SW480 (cell line): ENCODE measurements around the gene AURKAIP1.

Source experiments
- DNase-seq: peaks from one replicate; pipeline ENCODE4 v3.0.0-alpha.2; 2016; ENCODE audit warnings: low spot score

AURKAIP1 gene

DNA sequence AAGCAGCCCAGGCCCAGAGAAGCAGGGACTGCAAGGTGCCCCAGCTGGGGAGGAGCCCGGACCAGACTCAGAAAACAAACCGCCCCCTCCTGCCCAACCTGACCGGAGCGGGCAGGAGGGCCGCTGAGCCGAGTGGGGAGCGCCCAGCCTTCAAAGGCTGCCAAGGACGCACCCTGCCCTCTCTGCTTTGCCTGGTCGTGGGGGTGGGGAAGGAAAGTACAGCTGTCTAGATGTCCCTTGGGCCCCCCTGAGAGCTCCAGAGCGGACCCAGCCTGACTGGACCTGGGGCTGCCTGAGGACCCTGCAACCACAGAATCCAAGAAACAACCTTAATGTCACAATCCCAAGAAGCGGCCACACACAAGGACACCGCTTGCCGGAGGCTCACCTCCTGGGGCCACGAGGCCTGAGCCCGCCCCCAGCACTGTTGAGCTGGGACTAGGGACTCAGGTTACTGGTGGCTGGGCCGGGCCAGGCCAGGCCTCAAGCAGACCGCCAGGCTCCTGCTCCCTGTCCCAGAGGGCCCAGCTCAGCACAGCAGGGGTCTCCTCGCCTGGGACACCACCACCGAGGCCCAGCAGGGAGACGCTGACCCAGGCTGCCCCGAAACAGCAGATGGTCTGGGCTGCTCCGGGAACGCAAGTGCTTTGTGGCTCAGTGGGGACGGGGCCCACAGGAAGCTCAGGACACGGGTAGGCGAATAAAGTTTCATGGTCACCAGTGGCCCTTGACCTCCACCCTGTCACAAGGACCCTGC is 27.2 kb downstream of the AURKAIP1 start:
- peak; percentile 66 for DNase-seq

- no peak for DNase-seq
Measured at GRCh38 chr1:1347026-1347595, 27.9 kb downstream of the AURKAIP1 start.

DNA sequence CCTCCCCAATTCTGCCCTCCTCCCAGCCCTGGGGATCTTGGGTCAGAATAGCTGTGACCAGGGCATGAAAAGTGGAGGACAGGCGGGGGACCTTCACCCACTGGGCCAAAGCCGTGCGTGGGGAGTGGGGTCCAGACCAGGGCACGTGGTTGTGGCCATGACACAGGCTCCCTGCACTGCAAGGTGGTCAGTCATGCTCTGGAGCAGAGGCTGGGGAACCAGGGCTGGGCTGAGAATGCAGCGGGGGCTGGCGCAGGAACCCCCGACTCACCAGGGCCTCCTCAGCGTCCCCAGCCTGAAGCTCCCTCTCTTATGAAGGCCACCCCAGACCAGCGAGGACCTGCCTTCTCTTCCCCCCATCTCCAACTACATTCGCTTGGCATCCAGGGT is 28.5 kb downstream of the AURKAIP1 start:
- DNase-seq, result no peak

DNA sequence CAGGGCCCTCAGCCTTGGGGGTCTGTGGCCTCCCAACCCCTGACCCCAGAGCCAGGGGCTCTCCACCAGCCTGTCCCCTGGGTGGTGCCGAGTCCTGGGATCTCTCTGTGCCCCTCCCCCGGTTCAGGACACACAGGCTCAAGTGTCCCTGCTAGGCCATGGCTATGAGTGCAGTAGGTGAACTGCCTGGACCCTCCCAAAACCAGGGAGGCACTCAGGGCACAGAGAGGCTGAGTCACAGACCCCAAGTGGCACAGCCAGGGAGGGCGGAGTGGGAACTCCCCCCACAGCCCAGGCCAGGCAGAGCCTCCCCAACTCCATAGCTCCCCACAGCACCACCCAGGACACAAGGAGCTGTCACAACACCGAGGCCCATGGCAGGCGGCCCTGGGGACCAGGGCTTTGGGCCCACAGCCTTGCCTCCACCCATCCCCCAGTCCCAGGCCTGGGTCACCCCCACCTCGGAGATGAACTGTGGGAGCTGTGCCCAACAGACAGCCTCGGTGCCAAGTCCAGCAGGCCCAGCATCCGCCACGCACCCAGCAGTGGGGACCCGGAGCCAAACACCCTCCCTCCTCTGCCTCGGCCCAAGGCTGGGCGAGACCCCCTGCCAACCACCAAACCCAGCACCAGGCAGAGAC is 29.0 kb downstream of the AURKAIP1 start:
- no peak for DNase-seq

- DNase-seq, result no peak
Measured at GRCh38 chr1:1345384-1345783, 29.6 kb downstream of the AURKAIP1 start.

- DNase-seq, result peak; percentile 86
Measured at GRCh38 chr1:1344655-1345361, 30.2 kb downstream of the AURKAIP1 start.

GRCh38 chr1:1343811-1344421 is 31.1 kb downstream of the AURKAIP1 start:
- no peak for DNase-seq

DNA sequence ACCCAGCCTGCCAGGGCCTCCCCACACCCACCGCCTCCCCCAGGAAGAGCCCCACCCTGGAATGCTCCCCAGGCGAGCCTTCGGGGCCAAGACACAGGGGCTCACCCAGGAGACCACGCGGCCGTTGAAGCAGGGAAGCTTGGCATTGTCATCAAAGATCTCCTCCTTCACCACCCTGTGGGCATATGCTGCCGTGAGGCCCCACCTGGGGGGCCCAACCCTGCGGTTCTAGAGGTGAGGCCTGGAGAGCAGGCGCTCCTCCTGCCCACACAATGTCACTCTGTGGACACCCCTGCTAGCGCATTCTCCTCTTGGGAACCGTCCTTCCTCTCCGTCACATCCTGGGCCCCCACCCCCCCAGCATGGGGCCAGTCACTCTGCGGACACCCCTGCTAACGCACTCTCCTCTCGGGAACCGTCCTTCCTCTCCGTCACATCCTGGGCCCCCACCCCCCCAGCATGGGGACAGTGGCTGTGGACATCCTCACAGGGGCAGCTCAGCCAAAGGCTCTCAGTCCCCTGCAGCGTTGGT is 32.4 kb downstream of the AURKAIP1 start:
- no peak for DNase-seq

DNA sequence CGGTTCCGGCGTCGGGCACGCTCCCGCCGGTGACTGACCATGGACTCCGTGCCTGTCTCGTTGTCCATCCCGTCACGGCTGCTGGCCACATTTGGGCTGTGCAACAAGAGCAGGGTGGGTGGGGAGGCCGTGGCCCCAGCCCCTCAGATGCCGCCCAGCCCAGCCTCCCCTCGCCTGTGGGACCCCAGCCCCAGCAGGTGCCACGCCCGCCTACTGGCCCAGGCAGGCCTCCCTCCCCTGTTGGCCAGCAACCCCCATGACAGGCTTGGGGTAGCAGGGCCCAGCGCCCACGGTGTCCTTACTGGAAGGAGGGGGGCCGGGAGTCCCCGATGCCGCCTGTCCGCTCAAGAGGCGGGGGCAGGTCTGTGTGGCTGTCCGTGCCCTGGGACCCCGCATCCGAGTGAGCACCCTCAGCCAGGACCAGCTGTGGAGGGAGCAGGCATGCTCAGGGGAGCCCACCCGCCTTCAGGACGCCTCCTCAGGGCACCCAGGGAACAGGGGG is 32.9 kb downstream of the AURKAIP1 start:
- no peak for DNase-seq

- no peak for DNase-seq
Measured at GRCh38 chr1:1341549-1342021, 33.4 kb downstream of the AURKAIP1 start.

GRCh38 chr1:1340791-1341548 is 34.0 kb downstream of the AURKAIP1 start:
- no peak for DNase-seq

- DNase-seq, result no peak
Measured at GRCh38 chr1:1340185-1340584, 34.8 kb downstream of the AURKAIP1 start.

DNA sequence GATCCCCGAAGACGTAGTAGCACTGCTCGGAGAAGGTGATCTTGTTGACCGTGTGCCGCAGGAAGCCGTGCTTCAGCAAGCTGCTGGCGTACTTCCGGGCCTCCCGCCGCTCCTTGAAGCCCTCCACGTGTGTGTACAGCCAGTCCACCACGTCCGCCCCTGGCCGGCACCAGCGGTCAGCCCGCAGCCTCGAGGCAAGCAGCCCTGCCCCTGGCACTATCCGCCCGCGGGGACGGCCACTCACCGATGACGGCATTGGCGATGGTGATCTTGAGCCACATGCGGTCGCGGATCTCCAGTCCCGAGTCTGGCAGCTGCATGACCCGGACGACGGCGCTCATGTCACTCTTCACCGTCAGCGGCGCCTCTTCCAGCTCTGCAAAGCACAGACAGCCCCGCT is 36.7 kb downstream of the AURKAIP1 start:
- no peak for DNase-seq

GRCh38 chr1:1337793-1338147 is 37.2 kb downstream of the AURKAIP1 start:
- no peak for DNase-seq

GRCh38 chr1:1336931-1337792 is 37.8 kb downstream of the AURKAIP1 start:
- DNase-seq, result no peak

- DNase-seq, result no peak
Measured at GRCh38 chr1:1336446-1336845, 38.6 kb downstream of the AURKAIP1 start.

DNA sequence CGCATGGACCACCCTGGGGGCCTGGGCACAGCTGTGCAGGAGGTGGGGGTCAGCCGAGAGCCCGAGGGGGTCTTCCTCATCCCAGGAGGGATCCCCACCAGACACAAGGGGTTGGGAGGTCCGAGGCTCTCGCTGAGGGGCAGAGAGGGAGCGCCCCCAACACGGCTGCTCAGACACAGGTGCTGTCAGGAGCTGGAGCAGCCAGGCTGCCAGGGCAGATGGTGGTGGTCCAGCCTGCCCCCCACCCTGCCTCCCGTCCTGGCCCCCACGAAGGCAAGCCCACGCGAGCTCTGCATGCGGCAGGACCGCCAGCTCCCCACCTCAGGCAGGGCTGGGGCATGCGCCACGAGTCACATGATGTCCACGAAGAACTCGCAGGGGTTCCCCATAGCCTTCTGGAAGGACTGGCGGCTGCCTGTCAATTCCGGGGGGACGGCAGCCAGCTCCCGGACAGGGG is 39.2 kb downstream of the AURKAIP1 start:
- DNase-seq, result no peak

DNA sequence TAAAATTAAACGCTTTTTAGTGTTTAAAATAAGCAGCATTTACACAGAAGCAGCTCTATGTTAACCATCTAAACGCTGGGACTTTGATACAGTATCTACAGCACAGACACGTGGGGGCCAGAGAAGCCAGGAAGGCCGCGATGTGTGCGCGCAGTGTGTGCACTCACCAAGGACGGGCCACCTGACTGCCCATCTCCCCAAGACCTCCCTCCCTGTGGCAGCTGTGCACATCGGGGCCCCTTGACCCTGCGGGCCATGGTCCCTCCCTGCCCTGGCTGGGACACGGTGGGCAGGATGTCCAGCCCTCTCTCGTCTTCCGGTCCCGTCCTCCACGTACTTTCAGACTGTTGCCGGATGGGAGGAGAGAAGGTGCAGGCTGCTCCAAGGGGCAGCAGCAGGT is 39.7 kb downstream of the AURKAIP1 start:
- no peak for DNase-seq

DNA sequence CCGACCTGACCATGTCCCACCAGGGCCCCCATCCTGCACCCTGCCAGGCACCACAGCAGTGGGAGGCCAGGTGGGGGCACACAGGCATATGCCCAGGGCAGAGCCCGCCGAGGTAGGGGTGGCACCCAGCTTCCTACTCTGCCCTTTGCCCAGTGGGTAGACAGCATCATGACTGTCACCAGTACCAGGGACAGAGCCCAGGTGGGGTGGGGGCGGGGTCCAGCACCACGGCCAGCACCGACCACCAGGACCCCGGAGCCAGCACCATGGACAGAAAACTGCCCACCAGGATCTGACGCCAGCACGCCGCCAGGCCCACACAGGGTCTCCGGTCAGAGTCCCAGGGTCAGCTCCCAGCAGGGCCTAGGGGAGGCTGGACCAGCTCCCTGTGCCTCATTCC is 40.2 kb downstream of the AURKAIP1 start:
- DNase-seq, result no peak
